Ecto neural progenitor cell (in vitro differentiated cells): ENCODE measurements around the gene MORC2.

Source experiments
- DNase-seq: peaks from one replicate; pipeline ENCODE4 v3.0.0-alpha.2; 2018; ENCODE audit warnings: low spot score

Gene MORC2

GRCh38 chr22:30968015-30968923, at the start of gene MORC2:
TSS of gene MORC2 (minus strand) at chr22:30968774. CDS start at chr22:30967889, 885 bp downstream.
- DNase-seq: no peak

- no peak for DNase-seq
Observed at GRCh38 chr22:31005535-31005934, 37.0 kb upstream of the MORC2 start.

- no peak for DNase-seq
Observed at GRCh38 chr22:31001124-31001770, 32.7 kb upstream of the MORC2 start.

DNA sequence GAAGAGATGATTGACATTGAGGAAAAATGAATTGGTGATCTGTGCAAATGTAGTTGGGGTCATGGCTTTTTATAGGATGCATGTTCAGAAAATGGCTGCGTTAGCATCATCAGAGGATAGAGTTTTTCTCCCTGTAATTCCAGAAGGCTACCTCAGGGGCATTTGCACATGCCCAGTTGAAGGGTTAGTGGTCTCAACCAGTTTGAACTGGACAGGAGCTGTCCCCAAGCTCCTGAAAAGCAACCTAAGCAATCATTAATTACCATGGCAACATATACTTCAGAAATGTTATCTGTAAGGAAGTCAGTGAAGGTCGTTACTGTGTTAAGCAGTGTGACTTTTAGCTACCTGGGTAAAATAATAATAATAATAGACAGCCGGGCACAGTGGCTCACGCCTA, 29.8 kb upstream of the MORC2 start:
- no peak for DNase-seq

DNA sequence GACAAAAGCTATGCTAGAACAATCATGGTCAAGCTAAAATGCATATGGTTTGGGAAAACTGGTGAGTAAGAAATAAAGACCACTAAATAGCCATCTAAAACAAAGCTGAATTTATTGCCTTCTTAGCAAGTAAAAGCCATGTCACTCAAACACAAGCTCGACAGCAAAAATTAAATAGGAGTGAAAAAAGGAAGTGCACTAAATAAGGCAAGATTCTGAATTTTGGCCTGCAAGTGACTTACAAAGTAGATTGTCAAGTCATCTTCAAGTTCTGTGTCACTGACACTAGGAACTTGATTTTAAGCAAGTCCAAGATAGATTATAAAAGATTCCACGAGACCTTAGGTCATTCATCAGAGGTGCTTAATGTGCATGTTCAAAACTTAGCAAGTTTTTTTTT, 27.9 kb upstream of the MORC2 start:
- no peak for DNase-seq

DNA sequence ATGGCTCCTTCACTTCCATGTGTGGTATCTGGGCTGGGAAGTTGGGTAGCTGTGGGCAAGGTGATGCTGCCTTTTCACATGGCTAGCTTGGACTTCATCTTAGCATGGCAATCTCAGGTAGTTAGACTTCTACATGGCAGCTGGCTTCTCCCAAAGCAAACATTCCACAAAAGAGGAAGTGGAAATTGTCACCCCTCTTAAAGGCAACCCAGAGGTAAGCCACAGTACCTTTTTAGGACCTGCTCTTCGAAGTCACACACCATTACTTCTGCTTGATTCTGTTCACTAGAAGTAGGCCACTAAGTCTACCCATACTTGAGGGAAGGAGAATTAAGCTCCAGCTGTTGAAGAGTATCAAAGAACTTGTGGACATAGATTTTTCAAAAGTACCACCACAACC, 26.4 kb upstream of the MORC2 start:
- no peak for DNase-seq

GRCh38 chr22:30992565-30992964, 24.0 kb upstream of the MORC2 start:
- DNase-seq: no peak

- DNase-seq: no peak
Observed at GRCh38 chr22:30990690-30991089, 22.1 kb upstream of the MORC2 start.

DNA sequence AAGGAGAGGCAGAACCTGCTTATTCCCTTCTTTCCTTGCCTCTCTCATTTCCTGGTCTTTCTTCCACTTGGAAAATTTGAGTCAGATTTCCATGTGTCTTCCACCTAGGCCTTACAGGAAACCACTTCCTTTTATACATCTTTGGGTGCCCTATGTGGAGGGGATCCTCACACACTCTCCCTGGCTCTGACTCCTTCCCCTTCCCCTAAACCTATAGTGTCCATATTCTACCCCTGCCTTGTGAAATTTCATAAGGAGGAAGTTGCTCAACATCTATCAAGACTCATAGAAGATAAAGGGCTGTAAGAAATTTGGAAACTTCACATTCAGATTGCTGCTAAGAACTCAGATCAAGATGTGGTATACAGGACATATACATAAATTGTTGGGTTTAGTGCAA, 20.9 kb upstream of the MORC2 start:
- DNase-seq: no peak

DNA sequence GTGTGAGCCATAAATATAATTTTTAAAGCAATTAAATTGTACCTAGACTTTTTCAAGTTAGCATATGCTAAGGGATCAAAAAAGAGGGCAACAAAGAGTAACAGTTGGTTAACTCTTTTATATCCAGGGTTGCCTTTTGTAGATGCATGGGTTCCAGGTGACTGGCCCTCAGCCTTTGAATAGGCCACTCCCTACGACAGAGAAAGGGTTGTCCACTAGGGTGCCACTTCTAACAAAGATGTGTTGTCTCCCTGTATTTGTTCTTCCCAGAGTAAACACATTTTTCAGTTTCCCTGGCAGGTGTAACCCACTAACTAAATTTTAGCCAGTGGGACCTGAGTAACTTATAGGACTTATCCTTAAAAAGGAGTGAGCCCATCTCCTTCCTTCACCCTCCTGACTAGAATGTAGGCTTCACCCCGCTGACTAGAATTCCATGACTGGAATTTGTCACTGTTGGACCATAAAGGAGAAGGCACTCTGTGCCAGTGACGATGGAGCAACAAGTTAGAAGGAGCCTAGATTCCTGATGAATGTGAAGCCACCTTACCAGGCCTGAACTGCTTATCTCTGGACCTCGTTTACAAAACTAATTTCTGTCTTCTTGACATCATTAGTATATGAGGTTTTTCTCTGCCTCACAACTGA, 17.1 kb upstream of the MORC2 start:
- no peak for DNase-seq

DNA sequence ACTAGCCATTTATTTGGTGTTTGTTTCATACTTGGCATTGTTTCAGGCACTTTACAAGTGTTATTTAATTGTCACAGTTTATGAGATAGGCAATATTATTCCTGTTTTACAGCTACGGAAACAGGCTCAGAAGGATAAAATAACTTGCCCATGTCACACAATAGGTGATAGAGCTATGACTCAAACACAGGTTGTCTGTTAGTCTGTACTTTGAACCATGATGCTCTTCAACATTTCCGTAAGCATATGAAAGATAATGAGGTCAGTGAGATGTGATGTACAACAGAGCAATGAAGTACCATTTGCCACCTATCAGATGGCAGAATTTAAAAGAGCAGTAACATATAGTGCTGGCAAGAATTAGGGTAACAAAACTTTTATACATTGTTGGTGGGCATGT, 15.7 kb upstream of the MORC2 start:
- DNase-seq: no peak

DNA sequence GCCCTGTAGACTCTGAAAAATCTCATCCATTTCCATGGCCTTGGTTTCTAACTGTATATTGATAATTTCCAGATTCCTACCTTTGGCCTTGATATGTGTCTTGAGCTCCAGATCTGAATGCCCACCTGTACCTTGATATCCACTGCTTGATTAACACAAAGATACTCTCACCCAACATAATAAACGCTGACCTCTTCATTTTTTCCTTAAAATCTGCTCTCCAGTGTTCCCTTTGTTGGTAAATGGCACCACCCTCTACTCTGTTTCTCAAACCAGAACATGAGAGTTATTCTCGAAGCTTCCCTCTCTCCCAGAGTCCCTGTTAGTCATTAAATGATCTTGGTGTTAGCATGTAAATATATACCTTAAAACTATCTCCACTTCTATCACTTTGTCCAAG, 13.9 kb upstream of the MORC2 start:
- no peak for DNase-seq

DNA sequence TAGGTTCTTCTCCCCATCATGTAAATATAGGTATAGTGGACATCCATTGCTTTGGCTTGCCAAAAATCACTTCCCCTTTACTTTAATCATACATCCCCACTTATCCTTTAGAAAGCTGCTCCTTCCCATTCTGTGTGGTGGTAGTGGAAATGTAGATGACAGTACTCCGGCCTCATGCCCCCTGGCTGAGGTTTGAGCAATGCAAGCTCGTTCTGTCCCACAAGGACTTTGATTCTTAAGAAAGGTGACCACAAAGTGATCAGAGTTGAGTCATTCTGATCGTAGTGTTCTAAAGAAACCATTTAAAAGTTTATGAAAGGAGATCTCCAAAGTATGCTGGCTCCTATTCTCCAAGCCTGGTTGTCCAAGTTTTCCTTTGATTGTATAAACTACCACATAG, 11.4 kb upstream of the MORC2 start:
- no peak for DNase-seq

DNA sequence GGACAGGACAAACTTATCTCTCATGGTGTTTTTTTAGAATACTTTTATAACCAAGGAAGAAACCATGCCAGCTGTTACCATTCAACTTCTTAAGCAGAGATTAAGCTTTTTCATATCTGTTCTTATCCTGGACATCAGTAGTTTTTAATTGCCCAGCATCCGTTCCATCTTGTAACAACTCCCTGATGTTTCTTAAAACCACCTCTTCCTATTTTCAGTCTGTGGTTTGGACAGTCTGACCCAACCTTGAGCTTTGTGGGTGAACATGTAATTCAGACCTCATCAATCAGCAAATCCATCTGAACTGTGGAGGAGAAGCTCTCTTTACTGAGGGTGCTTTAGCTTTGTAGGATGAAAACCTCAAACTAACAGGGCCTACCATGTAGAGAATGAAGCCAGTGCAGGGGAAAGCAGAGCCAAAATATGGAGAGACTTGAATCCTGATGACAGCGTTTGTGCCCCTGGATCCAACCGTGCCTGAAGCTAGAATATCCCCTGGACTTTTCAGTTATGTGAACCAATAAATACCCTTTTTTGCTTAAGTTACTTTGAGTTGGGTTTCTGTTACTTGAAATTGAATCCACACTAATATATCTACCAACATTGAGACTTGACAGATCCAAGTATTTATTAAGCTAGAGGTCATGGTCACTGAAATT, 9.9 kb upstream of the MORC2 start:
- no peak for DNase-seq

GRCh38 chr22:30970356-30970746, 1.8 kb upstream of the MORC2 start:
- no peak for DNase-seq

GRCh38 chr22:30969532-30970355, 1.2 kb upstream of the MORC2 start:
- no peak for DNase-seq

DNA sequence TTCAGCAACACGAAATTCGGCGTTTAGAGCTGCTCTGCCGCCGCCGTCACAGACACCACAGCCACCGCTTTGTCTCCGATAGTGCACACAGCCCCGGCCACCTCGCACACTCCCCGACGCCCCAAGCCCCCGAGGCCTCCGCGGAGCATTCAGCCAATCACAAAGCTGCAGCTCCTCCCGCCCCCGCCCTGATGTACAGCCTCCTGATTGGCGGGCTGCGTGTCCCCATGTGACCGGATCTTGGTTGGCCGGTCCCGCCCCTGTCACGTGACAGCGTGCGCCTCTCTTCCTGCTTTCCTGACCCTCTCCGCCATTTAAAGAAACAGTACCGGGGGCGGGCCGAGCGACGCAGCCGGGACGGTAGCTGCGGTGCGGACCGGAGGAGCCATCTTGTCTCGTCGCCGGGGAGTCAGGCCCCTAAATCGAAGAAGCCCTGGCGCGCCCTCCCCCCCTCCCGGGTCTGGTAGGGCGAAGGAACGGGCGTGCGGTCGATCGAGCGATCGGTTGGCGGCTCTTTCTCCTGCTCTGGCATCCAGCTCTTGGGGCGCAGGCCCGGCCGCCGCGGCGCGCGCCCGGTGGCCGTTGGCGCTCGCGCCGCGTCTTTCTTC, 454 bp upstream of the MORC2 start, which contains the start of gene TUG1:
Gene TUG1, plus strand, starts transcription at position 342 of the 608 bp plus-strand sequence.
- DNase-seq: peak; percentile 98

GRCh38 chr22:30964858-30965257, 3.7 kb downstream of the MORC2 start:
- DNase-seq: no peak

GRCh38 chr22:30955153-30955552, 13.4 kb downstream of the MORC2 start:
- DNase-seq: no peak

DNA sequence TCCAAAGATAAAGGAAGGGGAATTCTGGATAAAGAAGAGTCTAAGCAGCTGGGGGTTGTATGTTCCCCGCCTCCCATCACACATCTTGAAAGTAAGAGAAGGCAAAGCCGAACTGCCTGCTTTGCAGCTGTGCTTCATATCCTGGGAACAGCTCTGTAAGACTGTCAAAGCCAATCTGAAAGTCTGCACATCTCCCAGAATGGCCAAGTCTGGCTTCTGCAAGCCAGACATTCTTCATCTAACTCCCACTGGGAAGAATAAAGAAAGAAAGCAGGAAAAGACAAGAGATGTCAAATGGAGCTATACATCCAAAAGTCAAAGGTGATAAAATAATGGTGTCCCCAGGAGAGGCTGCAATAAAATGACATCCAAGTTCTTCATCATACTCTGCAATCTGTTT, 15.4 kb downstream of the MORC2 start:
- DNase-seq: no peak
